ENCODE results near the gene VAT1. TPM values are rescaled to one million over a fixed set of nuclear protein-coding genes. Genes with fewer than 3 reads are reported as not detected.
"Not testable (repeated sequence)": the region's sequence is repeated elsewhere in the genome, so short reads cannot be mapped to it uniquely, and the experiment has no call there.

Gene VAT1
- total and polyA plus RNA-seq, 12 donors: 48.5 to 99.2 (median 66.0) TPM

DNA sequence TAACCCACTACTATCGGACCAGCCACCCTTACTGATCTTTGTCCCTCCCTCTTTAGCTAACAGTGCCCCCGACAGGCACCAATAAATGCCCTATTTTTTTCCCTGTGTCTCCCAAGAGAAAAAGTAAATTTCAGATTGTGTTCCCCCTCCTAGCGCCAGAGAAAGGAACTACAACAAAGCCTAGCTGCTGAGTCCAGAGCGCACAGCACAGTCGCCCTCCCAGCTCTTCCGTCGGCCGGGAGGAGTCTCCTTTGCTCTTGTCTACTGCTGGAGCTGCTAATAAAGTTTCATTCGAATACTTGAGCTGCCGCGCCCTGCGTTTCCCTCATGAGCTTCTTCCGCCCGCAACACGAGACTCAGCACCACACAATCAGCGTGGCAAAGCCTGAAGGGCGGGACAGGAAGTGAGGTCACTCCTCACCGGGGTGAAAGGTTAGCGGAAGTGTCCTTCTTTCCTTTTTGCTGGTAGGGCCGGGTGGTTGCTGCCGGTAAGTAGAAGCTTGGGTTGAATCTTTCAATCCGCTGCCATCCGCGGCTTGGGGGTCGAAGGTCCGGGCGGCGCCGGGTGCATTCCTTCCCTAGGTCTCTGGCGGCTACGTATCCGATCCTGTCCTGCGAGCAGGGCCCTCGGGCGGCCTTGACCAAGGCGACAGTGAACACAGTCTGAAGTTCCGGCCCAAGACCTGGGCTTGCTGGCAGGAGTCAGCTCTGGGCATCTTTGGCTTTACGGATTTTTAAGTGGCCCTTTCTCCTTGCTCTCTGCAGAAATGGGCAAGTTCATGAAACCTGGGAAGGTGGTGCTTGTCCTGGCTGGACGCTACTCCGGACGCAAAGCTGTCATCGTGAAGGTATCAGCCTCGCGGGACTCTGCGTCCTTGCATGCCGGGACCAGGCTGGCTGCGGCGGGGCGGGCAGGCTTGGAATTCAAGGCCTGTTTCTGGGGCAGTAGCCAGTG, 23.9 kb downstream of the VAT1 start, which contains the start of gene RPL27:
RPL27 (plus strand) TSS at position 436 of the 955 bp plus-strand sequence; CDS start at position 768, 332 bp downstream.
- peak; percentile 97 to 99 (median 99) for ATAC-seq
- H3K27me3 ChIP-seq: no peaks in the 10 kb centered on the region
- H3K36me3 ChIP-seq: peaks cover 0 to 62% (median 33%) of the 10 kb centered on the region in 9 donors
- no peaks in the 10 kb centered on the region for H3K9me3 ChIP-seq
- TF ChIP-seq, protein P1, sequence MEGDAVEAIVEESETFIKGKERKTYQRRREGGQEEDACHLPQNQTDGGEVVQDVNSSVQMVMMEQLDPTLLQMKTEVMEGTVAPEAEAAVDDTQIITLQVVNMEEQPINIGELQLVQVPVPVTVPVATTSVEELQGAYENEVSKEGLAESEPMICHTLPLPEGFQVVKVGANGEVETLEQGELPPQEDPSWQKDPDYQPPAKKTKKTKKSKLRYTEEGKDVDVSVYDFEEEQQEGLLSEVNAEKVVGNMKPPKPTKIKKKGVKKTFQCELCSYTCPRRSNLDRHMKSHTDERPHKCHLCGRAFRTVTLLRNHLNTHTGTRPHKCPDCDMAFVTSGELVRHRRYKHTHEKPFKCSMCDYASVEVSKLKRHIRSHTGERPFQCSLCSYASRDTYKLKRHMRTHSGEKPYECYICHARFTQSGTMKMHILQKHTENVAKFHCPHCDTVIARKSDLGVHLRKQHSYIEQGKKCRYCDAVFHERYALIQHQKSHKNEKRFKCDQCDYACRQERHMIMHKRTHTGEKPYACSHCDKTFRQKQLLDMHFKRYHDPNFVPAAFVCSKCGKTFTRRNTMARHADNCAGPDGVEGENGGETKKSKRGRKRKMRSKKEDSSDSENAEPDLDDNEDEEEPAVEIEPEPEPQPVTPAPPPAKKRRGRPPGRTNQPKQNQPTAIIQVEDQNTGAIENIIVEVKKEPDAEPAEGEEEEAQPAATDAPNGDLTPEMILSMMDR (IDR thresholded peaks at IDR 0.05): peak; percentile 77 to 94 (median 89)
- peaks cover 5 to 45% (median 22%) of the 10 kb centered on the region in 9 donors for H3K4me1 ChIP-seq
- WGBS, 2 donors: 0% methylated on average over 49 of the region's 49 CpGs
- DNase-seq: peak; percentile 95 to 99
- H3K4me3 ChIP-seq: peak within 1 kb of the TSS; percentile 69 to 94 (median 84)
- intact Hi-C loops (cut with DNase I): loop anchor here in 4 of 10 donors (1.0 to 5.0 kb wide), 4 partner anchors 17 to 173 kb away; partner anchors contain the start of genes PTGES3L (in 2 of the 4), RUNDC1 (in 2 of the 4), NBR1 (in 1 of the 4) and PSME3 (in 1 of the 4)
- H3K27ac ChIP-seq: peak within 1 kb of the TSS; percentile 63 to 96 (median 88)

DNA sequence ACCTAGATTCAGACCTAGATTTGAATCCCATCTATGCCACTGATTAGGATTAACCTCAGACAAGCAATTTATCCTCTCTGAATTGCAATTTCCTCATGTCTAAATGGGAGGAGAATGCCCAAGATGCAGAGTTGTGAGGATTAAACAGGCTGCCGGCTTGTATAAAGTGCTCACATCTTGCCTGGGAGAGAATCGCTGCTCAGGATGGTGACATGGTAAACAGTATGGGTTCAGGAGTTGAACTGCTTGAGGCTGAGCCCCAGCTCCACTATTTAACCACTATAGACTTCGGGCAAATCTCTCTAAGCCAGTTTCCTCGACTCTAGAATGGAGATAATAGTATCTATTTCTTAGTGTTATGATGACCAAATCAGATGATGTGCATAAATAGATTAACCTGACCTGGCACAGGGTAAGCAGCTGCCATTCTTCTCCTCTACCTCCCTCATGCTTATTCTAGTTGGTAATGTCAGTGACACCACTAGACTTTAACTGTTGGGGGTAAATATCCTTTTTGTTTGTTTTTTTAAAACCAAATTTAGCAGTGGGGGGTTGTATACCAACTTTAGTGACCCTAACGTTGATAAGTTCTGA, 24.7 kb downstream of the VAT1 start:
- ATAC-seq (peak in 1 of 8 donors; percentile 2), DNase-seq (no peak)
- 18 to 20% methylated on average over 5 of the region's 5 CpGs for WGBS, 2 donors

DNA sequence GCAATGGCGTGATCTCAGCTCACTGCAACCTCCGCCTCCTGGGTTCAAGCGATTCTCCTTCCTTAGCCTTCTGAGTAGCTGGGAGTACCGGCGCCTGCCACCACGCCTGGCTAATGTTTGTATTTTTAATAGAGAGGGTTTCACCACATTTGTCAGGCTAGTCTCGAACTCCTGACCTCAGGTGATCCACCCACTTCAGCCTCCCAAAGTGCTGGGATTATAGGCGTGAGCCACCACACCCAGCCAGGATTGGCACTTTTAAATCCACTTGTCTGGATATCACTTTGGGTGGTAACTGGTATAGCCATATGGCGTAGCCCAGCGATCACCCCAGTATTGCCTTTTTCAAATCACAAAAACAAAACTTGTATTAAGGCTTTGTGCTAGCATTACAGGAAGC, 28.3 kb downstream of the VAT1 start:
- H3K27me3 ChIP-seq; ATAC-seq; H3K4me3 ChIP-seq; DNase-seq; intact Hi-C loops (cut with DNase I); H3K27ac ChIP-seq; H3K9me3 ChIP-seq: not testable (repeated sequence)
- WGBS, 2 donors: 79 to 86% methylated on average over 10 of the region's 10 CpGs
- Histone ChIP-seq H3K36me3 (peaks cover 0 to 62% (median 28%) of the 10 kb centered on the region in 9 donors), H3K4me1 (peaks cover under 1 to 12% (median 9%) of the 10 kb centered on the region in 9 donors)

More for the DNA sequence above, 24.7 kb downstream of the VAT1 start:
- H3K27me3 ChIP-seq: no peaks in the 10 kb centered on the region
- intact Hi-C loops (cut with DNase I): loop anchor here in 1 of 10 donors (5.0 kb wide), 1 partner anchor 165 kb away; the partner anchor contains the start of gene PSME3
- peaks cover 0 to 62% (median 28%) of the 10 kb centered on the region in 9 donors for H3K36me3 ChIP-seq
- peak overlapping the region in 9 of 10 donors; percentile 49 to 96 (median 89) for H3K27ac ChIP-seq
- peak overlapping the region in 8 of 10 donors; percentile 1 to 93 (median 80) for H3K4me3 ChIP-seq
- no peaks in the 10 kb centered on the region for H3K9me3 ChIP-seq
- peaks cover 5 to 43% (median 22%) of the 10 kb centered on the region in 9 donors for H3K4me1 ChIP-seq
- TF ChIP-seq, protein P1 (IDR thresholded peaks at IDR 0.05): no peak

DNA sequence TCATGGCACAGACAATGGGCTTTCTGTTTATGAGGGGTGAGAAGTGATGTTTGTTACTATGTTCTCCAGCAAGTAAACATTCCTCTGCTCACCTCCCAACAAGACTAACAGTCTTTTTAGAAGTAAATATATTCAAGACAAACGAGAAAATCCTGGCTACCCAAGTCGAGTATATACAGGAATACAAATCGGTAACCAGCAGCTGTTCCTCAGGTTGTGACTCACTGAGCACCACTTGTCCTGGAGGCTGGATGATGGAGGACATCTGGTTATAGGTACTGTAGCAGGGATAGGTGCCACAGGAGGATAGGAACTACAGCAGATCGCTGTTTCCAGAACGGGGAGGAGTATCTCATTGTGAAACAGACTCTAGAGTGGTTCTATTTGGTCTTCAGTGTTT, 29.3 kb downstream of the VAT1 start:
- H3K27ac ChIP-seq: no peak overlapping the region
- no peaks in the 10 kb centered on the region for H3K27me3 ChIP-seq
- ATAC-seq (no peak), DNase-seq (no peak)
- H3K9me3 ChIP-seq: no peaks in the 10 kb centered on the region
- WGBS, 2 donors: 88 to 90% methylated on average over 5 of the region's 5 CpGs
- intact Hi-C loops (cut with DNase I): no loop called here
- peaks cover 0 to 9% (median 7%) of the 10 kb centered on the region in 9 donors for H3K4me1 ChIP-seq
- TF ChIP-seq, protein P1 (IDR thresholded peaks at IDR 0.05): no peak
- no peak overlapping the region for H3K4me3 ChIP-seq
- H3K36me3 ChIP-seq: peaks cover 0 to 72% (median 31%) of the 10 kb centered on the region in 9 donors
